ENCODE data around the gene PLA2G4F.

DNA sequence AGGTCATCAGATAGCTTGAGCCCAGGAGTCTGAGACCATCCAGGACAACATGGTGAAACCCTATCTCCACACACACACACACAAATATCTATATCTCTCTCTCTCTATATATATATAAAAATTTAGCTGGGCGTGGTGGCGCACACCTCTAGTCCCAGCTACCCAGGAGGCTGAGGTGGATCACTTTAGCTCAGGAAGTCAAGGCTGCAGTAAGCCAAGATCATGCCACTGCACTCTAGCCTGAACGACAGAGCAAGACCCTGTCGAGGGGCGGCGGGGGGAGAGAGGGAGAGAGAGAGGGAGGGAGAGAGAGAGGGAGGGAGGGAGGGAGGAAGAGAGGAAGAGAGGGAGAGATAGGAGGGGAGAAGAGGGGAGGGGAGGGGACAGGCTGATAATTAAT is 28.0 kb downstream of the PLA2G4F start:
- no peak for TF ChIP-seq POLR2A (IDR thresholded peaks at IDR 0.05)
- TF ChIP-seq, protein P1, sequence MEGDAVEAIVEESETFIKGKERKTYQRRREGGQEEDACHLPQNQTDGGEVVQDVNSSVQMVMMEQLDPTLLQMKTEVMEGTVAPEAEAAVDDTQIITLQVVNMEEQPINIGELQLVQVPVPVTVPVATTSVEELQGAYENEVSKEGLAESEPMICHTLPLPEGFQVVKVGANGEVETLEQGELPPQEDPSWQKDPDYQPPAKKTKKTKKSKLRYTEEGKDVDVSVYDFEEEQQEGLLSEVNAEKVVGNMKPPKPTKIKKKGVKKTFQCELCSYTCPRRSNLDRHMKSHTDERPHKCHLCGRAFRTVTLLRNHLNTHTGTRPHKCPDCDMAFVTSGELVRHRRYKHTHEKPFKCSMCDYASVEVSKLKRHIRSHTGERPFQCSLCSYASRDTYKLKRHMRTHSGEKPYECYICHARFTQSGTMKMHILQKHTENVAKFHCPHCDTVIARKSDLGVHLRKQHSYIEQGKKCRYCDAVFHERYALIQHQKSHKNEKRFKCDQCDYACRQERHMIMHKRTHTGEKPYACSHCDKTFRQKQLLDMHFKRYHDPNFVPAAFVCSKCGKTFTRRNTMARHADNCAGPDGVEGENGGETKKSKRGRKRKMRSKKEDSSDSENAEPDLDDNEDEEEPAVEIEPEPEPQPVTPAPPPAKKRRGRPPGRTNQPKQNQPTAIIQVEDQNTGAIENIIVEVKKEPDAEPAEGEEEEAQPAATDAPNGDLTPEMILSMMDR (IDR thresholded peaks at IDR 0.05): no peak

Data from body of pancreas (tissue), 4 donors.